HG02852 (cell line): ENCODE measurements around the gene CAD.
"Not testable (repeated sequence)": the region's sequence is repeated elsewhere in the genome, so short reads cannot be mapped to it uniquely, and the experiment has no call there.

ENCODE experiments used
- ATAC-seq: cut with Tn5 transposase; IDR thresholded peaks from one replicate; pipeline ENCODE4 v1.9.1; 2021; ENCODE audit warnings: mild to moderate bottlenecking, moderate library complexity; ENCODE audit not compliant: unreplicated experiment

Gene CAD

GRCh38 chr2:27217173-27218121 is at the start of gene CAD:
CAD (plus strand) TSS chr2:27217369; CDS start chr2:27217552, 183 bp downstream.
- ATAC-seq, result peak; percentile 78

GRCh38 chr2:27170581-27171337 is 46.4 kb upstream of the CAD start:
- ATAC-seq, result no peak

GRCh38 chr2:27171351-27171848 is 45.8 kb upstream of the CAD start:
- ATAC-seq, result no peak

GRCh38 chr2:27174638-27175037 is 42.5 kb upstream of the CAD start:
- ATAC-seq, result no peak

- no peak for ATAC-seq
These were observed 41.8 kb upstream of the CAD start for GRCh38 chr2:27175330-27175729.

- not testable (repeated sequence) for ATAC-seq
These were observed 41.4 kb upstream of the CAD start for GRCh38 chr2:27175781-27176180.

GRCh38 chr2:27177441-27178351 is 39.5 kb upstream of the CAD start:
- ATAC-seq, result no peak

- ATAC-seq, result no peak
These were observed 38.7 kb upstream of the CAD start for GRCh38 chr2:27178469-27178868.

- no peak for ATAC-seq
These were observed 37.7 kb upstream of the CAD start for GRCh38 chr2:27179344-27180000.

GRCh38 chr2:27182346-27182745 is 34.8 kb upstream of the CAD start:
- ATAC-seq, result no peak

GRCh38 chr2:27184115-27184514 is 33.1 kb upstream of the CAD start:
- ATAC-seq, result no peak

GRCh38 chr2:27185331-27186026 is 31.7 kb upstream of the CAD start:
- ATAC-seq, result no peak

GRCh38 chr2:27186613-27187345 is 30.4 kb upstream of the CAD start:
- ATAC-seq, result no peak

GRCh38 chr2:27189989-27190388 is 27.2 kb upstream of the CAD start:
- no peak for ATAC-seq

- no peak for ATAC-seq
These were observed 25.9 kb upstream of the CAD start for GRCh38 chr2:27191070-27191829.

GRCh38 chr2:27194538-27195354 is 22.4 kb upstream of the CAD start:
- ATAC-seq, result no peak

GRCh38 chr2:27195799-27196198 is 21.4 kb upstream of the CAD start:
- not testable (repeated sequence) for ATAC-seq
